ENCODE measurements around the gene XYLT2.
A peak's percentile ranks its signal among the peaks of the same experiment; 100 is the strongest.
"Not testable (repeated sequence)": the region's sequence is repeated elsewhere in the genome, so short reads cannot be mapped to it uniquely, and the experiment has no call there.

XYLT2 gene

GRCh38 chr17:50397111-50397918, 51.4 kb downstream of the XYLT2 start, which contains the start of gene LRRC59:
LRRC59 (minus strand) TSS chr17:50397523; CDS start chr17:50397317, 206 bp downstream.
- DNase-seq, result peak; percentile 92 to 93

GRCh38 chr17:50397919-50398285, 52.0 kb downstream of the XYLT2 start:
- DNase-seq, result no peak

DNA sequence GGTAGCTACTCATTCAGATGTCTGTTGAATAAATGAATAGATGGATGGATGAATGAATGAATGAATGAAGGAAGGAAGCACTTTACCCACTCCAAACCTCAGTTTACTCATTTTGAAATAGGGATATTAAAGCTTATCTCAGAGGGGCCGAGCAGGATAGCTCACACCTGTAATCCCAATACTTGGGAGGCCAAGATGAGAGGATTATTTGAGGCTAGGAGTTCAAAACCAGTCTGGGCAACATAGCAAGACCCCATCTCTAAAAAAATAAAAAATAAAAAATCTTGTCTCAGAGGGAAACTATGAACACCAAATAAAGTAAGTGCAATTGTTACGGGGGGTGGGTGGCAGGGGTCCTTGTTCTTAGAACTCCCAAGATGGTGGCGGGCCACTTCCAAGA, 52.7 kb downstream of the XYLT2 start:
- DNase-seq, result not testable (repeated sequence)

DNA sequence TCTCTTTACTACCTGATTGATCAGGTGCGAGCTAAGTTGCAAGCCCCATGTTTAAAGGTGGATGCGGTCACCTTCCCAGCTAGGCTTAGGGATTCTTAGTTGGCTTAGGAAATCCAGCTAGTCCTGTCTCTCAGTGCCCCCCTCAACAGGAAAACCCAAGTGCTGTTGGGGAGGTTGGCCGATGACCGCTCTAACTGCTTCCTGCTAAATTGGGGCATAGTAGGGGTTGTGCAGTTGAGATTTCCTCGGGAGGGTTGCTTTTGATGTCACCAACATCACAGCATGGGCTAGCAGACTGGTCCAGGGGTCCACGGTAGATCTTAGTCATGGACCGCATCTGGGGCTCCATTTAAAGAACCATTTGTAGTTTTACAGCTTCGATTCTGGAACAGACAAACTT, 53.7 kb downstream of the XYLT2 start:
- DNase-seq, result not testable (repeated sequence)

- DNase-seq, result not testable (repeated sequence)
These were observed 59.4 kb downstream of the XYLT2 start for GRCh38 chr17:50405351-50405750.

DNA sequence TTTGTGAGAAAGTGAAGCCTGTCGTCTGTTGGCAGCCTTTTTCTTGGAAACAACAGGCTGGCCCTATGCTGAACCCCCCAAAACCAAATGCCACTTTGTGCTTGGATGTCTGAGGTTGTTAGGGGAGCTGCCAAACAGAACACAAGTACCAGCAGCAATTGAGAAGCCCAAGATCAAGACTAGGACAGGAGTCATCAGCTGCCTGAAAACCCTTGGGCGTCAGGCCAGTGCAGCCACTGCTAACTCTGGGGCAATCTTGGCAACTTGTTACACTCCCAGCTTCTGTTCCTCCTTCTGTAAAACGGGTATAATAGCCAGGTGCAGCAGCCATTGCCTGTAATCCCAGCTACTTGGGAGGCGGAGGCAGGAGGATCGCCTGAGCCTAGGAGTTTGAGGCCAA, 60.7 kb downstream of the XYLT2 start:
- no peak for DNase-seq

GRCh38 chr17:50407921-50408320, 62.0 kb downstream of the XYLT2 start:
- DNase-seq, result no peak
